ENCODE data around the gene RSBN1.
"Not testable (repeated sequence)": the region's sequence is repeated elsewhere in the genome, so short reads cannot be mapped to it uniquely, and the experiment has no call there.

Gene RSBN1

GRCh38 chr1:113745425-113745824 is 66.9 kb downstream of the RSBN1 start:
- DNase-seq (ENCODE audit: low read depth in 2 of 2) = no peak

- DNase-seq (ENCODE audit: low read depth in 2 of 2) = no peak
These were observed 68.2 kb downstream of the RSBN1 start for GRCh38 chr1:113744114-113744513.

GRCh38 chr1:113742515-113742914 is 69.8 kb downstream of the RSBN1 start:
- no peak for DNase-seq (ENCODE audit: low read depth in 2 of 2)

- no peak for DNase-seq (ENCODE audit: low read depth in 2 of 2)
These were observed 77.8 kb downstream of the RSBN1 start for GRCh38 chr1:113734357-113735055.

GRCh38 chr1:113732802-113733201 is 79.5 kb downstream of the RSBN1 start:
- DNase-seq (ENCODE audit: low read depth in 2 of 2) = no peak

GRCh38 chr1:113721010-113721409 is 91.3 kb downstream of the RSBN1 start:
- DNase-seq (ENCODE audit: low read depth in 2 of 2) = no peak

- DNase-seq (ENCODE audit: low read depth in 2 of 2) = not testable (repeated sequence)
These were observed 93.7 kb downstream of the RSBN1 start for GRCh38 chr1:113718621-113719020.

- DNase-seq (ENCODE audit: low read depth in 2 of 2) = not testable (repeated sequence)
These were observed 94.8 kb downstream of the RSBN1 start for GRCh38 chr1:113717506-113717905.

- DNase-seq (ENCODE audit: low read depth in 2 of 2) = no peak
These were observed 97.5 kb downstream of the RSBN1 start for GRCh38 chr1:113714606-113715269.

All from fibroblast of skin of left biceps (primary cell).